SH-SY5Y (cell line): ENCODE results near the gene SAXO1.

Experiments used
- GATA2 ChIP-seq: IDR thresholded peaks from 2 replicates; pipeline ENCODE4 v1.6.1; 2011; ENCODE audit warnings: mild to moderate bottlenecking, low read depth, low read length
- GATA3 ChIP-seq: IDR thresholded peaks from 2 replicates; pipeline ENCODE4 v1.6.1; 2011; ENCODE audit warnings: low read depth, mild to moderate bottlenecking, low read length, moderate library complexity

DNA sequence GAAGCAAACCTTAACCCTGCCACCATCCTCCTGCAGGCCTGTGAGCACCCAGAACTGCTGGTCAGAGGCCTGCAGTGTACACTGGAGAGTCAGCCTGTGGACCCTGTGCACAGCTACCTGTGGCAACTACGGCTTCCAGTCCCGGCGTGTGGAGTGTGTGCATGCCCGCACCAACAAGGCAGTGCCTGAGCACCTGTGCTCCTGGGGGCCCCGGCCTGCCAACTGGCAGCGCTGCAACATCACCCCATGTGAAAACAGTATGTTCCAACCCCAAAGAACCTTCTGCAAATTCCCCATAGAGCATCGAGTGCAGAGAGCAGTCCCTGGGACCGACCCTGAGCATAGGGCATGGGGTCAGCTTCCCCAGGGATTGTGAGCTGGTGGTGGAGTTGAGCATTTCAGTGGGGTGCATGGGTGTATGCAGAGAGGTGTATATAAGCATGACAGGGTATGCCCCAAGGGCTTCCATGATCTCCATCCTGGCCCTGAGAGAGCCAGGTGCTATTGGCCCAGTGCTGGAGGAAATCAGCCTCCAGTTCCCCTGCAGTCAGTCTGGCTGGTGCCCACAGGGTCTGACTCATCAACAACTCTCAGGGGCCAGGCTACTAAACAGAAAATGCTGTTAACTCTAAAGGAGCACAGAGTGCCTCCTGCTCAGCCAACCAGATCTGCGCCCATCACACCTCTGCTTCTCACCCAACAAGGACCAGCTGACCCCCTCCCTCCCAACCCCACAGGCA, 126.2 kb downstream of the SAXO1 start:
- TF ChIP-seq GATA2, result no peak
- TF ChIP-seq GATA3, result no peak
